GM19193 (cell line): ENCODE data around the gene BUD31.
A peak's percentile ranks its signal among the peaks of the same experiment; 100 is the strongest.

Experiments used
- POLR2A ChIP-seq: IDR thresholded peaks from 4 replicates; pipeline ENCODE4 v1.6.1; 2011; ENCODE audit not compliant: insufficient read depth, insufficient read length; ENCODE audit errors: extremely low read depth

BUD31 gene

DNA sequence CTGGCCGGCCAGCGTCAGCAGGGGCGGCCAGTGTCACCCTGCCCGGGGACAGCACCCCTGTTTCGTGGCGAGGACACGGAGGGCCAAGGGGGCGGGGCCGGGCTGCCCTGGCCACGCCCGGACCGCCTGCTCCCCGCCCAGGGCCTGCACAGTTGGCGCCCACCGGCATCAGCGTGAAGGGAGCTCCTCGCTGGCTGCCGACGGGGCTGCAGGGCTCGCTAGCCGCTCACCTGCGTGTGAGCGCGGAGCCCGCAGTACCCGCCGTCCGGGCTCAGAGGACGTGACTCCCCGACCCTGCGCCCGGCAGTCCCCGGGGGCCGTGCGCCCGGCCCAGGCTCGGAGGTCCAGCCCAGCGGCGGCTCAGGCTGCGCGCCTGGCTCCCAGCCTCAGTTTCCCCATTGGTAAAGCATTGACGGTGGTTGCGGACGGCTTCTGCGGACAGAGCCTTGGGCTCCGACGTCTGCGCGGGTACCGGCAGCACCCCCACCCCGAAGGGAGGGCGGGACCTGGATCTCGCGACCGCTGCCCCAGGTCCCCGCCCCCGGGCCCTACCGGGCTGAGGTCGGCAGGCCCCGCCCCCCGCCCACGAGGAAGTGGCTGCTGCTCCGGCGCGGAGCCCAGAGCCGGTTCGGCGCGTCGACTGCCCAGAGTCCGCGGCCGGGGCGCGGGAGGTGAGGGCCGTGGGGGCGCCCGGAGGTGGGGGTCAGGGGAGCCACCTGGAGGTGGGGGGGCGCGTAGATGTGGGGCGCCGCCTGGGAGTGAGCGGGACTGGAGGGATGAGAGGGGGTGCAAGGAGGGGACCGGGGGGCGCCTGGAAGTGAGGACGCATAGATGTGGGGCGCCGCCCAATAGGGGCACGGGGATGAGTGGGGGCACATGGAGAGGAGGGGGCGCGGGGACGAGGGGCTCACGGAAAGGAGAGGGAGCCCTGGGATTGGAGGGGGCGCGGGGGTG, 34.4 kb upstream of the BUD31 start, which contains the start of gene ARPC1B:
Gene ARPC1B, plus strand, starts transcription at position 620 of the 954 bp plus-strand sequence. CDS start 10,985 bp downstream, outside the sequence.
- TF ChIP-seq POLR2A = peak; percentile 90

DNA sequence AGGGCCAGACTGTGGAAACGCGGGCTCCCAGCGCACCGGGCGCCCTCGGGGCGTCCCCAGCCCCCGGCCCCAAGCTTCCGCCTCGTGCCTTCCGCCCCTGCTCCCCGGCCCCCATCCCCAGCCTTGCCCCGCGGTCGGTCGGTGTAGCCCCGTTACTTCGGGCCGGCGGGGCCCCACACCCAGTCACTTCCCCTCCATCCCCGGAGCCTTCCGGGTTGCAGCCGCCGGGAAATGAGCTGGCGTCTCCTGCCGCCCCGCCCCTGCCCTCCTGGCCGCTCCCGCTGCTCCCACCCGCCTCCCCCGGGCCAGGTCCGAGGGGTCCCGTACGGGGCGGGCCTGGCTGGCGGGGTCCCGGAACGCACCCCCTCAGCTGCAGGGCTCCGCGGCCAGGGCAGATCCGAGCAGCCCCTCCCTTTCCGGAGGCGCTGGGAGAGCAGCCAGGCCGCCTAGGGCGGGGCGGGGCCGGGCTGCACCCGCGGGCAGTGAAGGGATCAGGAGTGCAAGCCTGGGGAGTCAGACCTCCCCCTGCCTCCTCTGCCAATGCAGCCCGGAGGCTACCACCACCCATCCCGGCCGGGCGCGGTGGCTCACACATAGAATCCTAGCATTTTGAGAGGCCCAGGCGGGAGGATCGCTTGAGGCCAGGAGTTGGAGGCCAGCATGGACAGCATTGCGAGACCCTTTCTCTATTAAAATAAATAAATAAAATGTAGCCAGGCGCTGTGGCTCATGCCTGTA, 33.5 kb upstream of the BUD31 start:
- TF ChIP-seq POLR2A = peak; percentile 53

DNA sequence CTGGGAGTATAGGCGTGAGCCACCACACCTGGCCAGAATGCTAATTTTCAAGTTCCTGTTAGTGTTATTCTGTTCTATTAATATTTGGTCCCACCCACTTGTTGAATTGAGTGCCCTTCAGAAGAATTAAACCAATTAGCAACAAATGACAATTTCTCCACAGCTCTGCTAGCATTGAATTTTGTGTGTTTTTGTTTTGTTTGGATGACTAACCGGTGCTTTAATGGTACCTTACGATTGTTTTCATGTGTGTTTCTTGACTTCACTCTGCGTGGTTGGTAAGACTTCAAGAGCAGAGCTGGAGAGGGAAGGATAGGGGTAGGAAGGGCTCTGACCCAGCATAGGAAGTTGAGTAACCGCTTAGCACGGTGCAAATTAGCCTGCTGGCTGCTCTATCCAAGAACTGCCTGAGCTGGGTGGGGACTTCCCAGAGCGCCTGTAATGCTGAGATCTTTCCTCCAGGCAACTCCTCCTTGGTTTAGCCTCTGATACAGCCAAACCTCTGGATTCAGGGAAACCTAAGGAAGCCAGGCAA, 29.7 kb upstream of the BUD31 start:
- TF ChIP-seq POLR2A = no peak

DNA sequence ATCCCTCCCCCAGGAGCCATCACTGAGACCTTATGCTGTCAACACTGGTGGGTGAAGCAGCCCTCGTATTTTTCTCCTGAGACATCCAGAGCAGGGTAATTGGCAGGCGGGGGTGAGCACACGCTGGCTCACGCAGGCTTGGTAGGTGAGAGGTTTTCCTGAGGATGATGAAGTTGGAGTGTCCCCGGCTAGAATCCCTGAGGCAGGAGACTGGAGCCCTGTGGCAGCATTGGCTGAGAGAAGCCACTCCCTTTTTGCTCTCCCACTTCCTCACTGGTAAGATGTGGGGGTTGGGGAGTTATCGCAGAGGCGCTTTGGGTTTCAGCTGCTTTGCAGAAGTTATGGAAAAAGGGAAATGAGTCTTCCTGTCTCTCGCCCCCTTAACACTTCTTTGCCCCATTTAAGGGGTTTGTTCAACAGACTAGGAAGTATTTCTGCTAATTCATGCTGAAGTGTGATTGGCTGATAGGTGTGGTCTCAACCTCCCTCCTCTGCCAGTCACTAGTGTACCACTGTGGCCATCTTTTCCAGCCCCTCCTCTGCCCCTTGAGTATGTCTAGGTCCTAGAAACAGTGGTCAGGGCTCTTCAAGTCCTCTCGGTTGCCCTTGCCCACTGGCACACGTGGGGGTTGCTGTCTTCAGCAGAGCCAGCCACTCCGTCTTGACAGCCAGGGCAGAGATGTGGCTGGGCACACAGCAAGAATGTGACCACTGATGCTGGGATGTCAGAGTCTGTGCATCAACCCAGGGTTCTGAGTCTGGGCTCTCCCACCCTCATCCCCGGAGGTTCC, 28.5 kb upstream of the BUD31 start:
- peak; percentile 62 for TF ChIP-seq POLR2A

DNA sequence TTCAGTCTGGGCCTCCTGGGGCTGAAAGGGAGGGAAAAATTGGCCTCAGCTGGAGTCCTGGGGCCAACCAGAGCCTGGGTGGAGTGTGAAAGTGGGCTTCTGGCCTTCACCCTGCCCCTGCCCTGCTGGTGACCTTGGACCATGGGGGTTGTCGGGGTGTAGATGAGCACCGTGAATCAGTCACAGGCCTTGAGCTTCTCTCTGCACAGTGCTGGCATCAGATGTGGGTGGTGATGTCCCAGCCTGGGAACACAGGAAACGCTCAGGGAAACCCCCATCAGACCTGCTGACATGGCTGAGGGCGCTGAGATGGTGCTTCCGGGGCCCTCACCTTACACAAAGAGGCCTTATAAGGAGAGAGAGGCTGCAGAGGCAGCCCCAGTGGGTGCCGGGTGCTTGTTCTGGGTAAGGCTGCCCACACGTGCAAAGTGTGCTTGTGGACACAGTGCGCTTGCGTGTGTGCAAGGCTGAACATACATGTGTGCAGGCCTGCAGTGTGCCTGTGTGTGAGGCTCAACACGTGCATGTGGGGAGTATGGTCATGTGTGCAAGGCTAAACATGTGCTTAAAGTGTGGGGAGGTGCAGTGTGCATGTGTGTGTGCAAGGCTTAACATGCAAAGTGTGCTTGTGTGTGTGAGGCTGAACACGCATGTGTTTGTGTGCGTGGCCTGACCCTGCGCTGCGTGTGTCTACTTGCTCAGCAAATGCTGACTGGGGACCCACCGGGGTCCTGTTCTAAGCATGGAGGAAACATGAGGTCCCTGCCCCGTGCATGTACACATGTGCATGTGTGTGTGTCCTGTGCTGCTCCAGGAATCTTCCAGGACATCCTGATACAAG, 27.7 kb upstream of the BUD31 start:
- peak; percentile 86 for TF ChIP-seq POLR2A

DNA sequence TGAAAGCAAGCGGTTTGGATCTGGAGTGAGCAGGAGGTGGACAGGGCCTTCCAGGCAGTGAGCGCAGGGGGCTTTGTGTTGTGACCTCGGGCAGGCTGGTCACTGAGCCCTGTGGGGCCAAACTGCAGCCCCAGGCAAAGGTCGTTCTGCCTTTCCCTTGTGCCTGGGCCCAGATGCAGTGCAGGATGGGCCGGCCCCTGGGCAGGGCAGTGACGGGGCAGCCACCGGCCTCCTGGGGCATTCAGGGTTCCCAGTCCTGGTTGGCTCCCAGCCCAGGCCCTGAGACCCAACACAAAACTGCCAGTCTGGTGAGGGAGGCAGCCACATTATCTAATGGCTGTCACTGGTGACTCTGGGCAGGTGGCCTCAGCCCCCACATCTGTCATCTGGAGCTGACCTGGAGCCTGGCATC, 27.1 kb upstream of the BUD31 start:
- no peak for TF ChIP-seq POLR2A

DNA sequence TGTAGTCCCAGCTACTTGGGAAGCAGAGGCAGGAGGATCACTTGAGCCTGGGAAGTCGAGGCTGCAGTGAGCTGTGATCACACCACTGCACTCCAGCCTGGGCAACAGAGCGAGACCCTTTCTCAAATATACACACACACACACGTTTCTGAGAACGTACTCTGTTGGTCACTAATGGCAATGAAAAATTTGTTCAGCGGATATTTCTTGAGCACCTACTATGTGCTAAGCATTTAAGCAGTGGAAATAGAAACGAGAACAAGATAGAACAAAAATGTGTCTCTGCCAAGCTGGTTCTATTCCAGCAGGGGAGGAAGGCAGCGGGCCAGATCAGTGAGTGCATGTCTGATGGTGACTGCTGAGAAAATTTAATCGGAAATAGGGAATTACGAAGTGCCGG, 25.6 kb upstream of the BUD31 start:
- no peak for TF ChIP-seq POLR2A

DNA sequence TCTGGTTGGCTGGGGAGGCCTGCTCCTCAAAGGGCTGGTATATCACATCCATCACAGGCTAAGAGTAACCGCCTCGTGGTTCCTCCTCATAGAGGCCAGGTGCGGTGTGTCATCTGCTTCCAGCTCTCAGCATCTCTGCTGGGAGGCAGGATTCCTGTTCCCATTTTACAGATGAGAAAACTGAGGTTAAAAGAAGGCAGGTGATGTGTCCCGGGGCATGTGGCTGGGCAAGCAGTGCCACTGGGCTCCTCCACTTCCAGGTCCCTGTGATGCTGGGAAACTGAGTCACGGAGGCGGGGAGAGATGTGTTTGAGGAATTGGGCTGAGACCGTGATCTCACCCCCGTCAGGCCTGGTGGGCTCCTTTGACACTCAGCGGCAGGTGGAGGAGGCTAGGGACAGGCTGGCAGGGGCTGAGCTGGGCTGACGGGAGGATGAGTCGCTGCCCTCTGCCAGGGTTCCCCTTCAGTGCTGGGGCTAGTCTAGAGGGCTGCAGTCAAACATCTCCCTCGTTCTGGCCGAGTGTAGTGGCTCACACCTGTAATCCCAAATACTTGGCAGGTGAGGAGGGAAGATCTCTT, 24.9 kb upstream of the BUD31 start:
- no peak for TF ChIP-seq POLR2A

DNA sequence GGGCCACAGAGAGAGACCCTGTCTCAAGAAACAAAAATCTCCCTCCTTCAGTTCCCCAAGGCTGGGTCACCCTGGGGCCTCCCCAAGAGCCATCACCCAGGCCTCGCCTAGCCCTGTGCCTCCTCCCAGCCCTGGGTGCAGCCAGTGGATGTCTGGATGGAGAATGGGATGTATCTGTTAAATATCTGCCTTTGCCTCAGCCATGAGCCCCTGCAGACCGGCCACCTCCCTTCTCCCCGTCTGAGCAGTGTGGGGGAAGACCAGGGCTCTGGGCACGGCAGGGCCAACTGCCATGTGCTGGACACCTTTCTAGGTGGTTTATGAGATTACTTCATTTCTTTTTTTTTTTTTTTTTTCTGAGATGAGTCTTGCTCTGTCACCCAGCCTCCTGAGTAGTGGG, 24.2 kb upstream of the BUD31 start:
- TF ChIP-seq POLR2A = no peak

DNA sequence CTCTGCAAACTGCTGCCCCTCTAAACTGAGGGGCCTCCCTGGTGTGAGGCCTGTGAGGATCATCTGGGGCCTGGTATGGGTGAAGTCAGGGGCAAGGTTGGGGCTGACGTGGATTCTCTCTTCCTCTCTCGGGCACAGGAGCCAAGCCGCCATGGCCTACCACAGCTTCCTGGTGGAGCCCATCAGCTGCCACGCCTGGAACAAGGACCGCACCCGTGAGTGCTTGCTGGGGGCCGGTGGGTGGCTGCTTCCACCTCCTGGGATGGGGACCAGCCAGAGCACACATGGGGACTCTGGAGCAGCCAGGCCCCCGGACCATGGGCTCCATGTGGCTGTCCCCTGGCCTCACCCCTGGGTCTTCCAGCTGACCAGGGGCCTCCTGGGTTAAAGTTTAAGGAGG, 23.2 kb upstream of the BUD31 start:
- no peak for TF ChIP-seq POLR2A

DNA sequence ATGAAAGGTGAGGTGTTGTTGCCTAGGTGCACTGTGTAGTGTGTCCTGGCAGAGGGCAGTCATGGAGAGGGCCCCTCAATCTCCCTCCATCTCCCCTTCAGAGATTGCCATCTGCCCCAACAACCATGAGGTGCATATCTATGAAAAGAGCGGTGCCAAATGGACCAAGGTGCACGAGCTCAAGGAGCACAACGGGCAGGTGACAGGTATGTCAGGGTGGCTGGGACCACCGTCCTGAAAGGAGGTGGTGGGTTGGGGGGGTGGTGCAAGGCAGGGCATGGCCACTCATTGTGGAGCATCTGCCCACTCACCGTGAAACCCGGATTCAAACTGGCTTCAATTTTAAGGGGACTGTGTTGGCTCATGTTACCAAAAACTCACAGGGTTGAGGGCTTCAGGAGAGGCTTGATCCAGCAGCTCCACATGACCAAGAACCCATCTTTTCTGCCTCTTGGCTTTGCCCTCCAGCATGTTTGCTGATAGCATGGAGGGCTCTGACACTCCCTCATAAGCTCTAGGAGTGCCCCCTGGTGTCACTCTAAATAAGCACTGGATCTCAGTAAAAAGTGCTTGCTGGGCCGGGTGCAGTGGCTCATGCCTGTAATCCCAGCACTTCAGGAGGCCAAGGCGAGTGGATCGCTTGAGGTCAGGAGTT, 22.1 kb upstream of the BUD31 start:
- TF ChIP-seq POLR2A = peak; percentile 29

DNA sequence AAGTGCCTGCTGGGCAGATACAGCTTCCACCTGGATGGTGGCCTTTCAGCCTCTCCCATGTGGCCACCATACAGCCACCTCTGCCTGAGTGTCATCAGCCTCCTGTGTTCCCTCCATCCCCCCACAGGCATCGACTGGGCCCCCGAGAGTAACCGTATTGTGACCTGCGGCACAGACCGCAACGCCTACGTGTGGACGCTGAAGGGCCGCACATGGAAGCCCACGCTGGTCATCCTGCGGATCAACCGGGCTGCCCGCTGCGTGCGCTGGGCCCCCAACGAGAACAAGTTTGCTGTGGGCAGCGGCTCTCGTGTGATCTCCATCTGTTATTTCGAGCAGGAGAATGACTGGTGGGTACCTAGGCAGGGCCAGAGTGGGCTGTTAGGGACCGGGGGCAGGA, 20.9 kb upstream of the BUD31 start:
- TF ChIP-seq POLR2A = peak; percentile 25

DNA sequence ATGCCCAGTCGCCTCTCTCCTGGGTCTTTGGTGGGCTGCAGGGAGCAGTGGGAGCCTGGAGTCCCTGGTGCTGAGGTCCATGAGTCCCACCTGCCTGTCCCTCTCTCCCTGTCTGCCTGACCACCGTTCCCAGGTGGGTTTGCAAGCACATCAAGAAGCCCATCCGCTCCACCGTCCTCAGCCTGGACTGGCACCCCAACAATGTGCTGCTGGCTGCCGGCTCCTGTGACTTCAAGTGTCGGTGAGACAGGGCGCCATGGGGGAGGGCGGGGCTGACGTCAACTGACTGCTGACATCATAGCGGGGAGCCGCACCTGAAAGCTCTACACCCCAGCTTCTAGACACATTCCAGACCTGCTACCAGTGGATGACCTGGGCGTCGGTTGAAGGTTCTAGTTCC, 19.0 kb upstream of the BUD31 start:
- TF ChIP-seq POLR2A = no peak
